PC-3 (cell line): ENCODE results near the gene SLC43A1. TPM values are rescaled to one million over a fixed set of nuclear protein-coding genes. Genes with fewer than 3 reads are reported as not detected.

Source experiments
- ATAC-seq: fragments of 200-7000 bp; cut with Tn5 transposase; 2 replicates; pipeline ENCODE4 v1.9.1; 2020; ENCODE audit warnings: mild to moderate bottlenecking, moderate library complexity
- BruUV-seq: library from RNA; stranded (reverse); fragments of 400-500 nt; replicated peaks from 2 replicates; lab custom pipeline; 2021; lab: Mats Ljungman, UMichigan
- CTCF ChIA-PET: fragments of 300-600 bp; sonication (Branson Sonifier 250); formaldehyde crosslinking; loops from one replicate; lab custom pipeline; 2022; ENCODE audit warnings: antibody characterized with exemption; lab: Charles Lee
- POLR2A ChIA-PET: fragments of 300-600 bp; sonication (Branson Sonifier 250); formaldehyde crosslinking; loops from one replicate; lab custom pipeline; 2022; ENCODE audit warnings: antibody characterized with exemption; ENCODE audit not compliant: unreplicated experiment; lab: Charles Lee
- DNase-seq: peaks from one replicate; pipeline ENCODE4 v3.0.0-alpha.2; 2015
- H2AFZ ChIP-seq: fragments of 300-600 bp; sonication (generic); 2 replicates; pipeline ENCODE4 v1.6.0; 2016; ENCODE audit warnings: antibody characterized with exemption, low read length
- H3F3A ChIP-seq: fragments of 300-600 bp; sonication (generic); one replicate; pipeline ENCODE4 v1.6.0; 2017; ENCODE audit warnings: antibody characterized with exemption, low read length, control low read depth, mild to moderate bottlenecking; ENCODE audit not compliant: unreplicated experiment
- H3K27ac ChIP-seq: fragments of 300-600 bp; sonication (generic); 2 replicates; pipeline ENCODE4 v1.5.1; 2016; ENCODE audit warnings: mild to moderate bottlenecking, low read length
- H3K27me3 ChIP-seq: fragments of 300-600 bp; sonication (generic); 2 replicates; pipeline ENCODE4 v1.6.1; 2016; ENCODE audit warnings: low read length, mixed read lengths
- H3K36me3 ChIP-seq: fragments of 300-600 bp; sonication (generic); 2 replicates; pipeline ENCODE4 v1.6.1; 2016; ENCODE audit warnings: low read depth, mixed run types, low read length, mixed read lengths
- H3K4me1 ChIP-seq: fragments of 300-600 bp; sonication (generic); 2 replicates; pipeline ENCODE4 v1.5.1; 2016; ENCODE audit warnings: low read length; ENCODE audit not compliant: insufficient read depth
- H3K4me2 ChIP-seq: fragments of 300-600 bp; sonication (generic); 2 replicates; pipeline ENCODE4 v1.6.0; 2016; ENCODE audit warnings: low read length
- H3K4me3 ChIP-seq: fragments of 300-600 bp; sonication (generic); 2 replicates; pipeline ENCODE4 v1.5.1; 2016; ENCODE audit warnings: mild to moderate bottlenecking, low read length, mixed read lengths
- H3K79me2 ChIP-seq: fragments of 300-600 bp; sonication (generic); 2 replicates; pipeline ENCODE4 v1.6.1; 2017; ENCODE audit warnings: low read length, mixed read lengths
- H3K9ac ChIP-seq: fragments of 300-600 bp; sonication (generic); 2 replicates; pipeline ENCODE4 v1.6.0; 2016; ENCODE audit warnings: mild to moderate bottlenecking, low read length
- H3K9me2 ChIP-seq: fragments of 300-600 bp; sonication (generic); replicated peaks from 2 replicates; pipeline ENCODE4 v1.6.1; 2016; ENCODE audit warnings: mixed run types, low read length, mixed read lengths
- H3K9me3 ChIP-seq: fragments of 300-600 bp; sonication (generic); 2 replicates; pipeline ENCODE4 v1.6.1; 2016; ENCODE audit warnings: low read length, mixed read lengths
- H4K20me1 ChIP-seq: fragments of 300-600 bp; sonication (generic); 2 replicates; pipeline ENCODE4 v1.6.1; 2016; ENCODE audit warnings: low read length, mixed read lengths
- CTCF ChIP-seq: fragments of 300-600 bp; sonication (generic); conservative IDR thresholded peaks from 2 replicates; pipeline ENCODE4 v1.5.1; 2017; ENCODE audit warnings: antibody characterized with exemption, low read depth, mild to moderate bottlenecking, low read length
- EZH2 ChIP-seq: fragments of 300-600 bp; sonication (generic); IDR thresholded peaks from one replicate; pipeline ENCODE4 v1.6.1; 2017; ENCODE audit warnings: antibody characterized with exemption, mild to moderate bottlenecking, low read length; ENCODE audit not compliant: unreplicated experiment
- EZH2phosphoT487 ChIP-seq: fragments of 300-600 bp; sonication (generic); IDR thresholded peaks from 2 replicates; pipeline ENCODE4 v1.6.1; 2018; ENCODE audit warnings: mild to moderate bottlenecking, antibody characterized with exemption, low read length, borderline replicate concordance
- intact Hi-C: fragments of 100-400 bp; cut with micrococcal nuclease; formaldehyde crosslinking; loops from 2 replicates; pipeline ENCODE4 v1.9.0; 2023
- total RNA-seq: library from RNA; depleted of rRNA; stranded (reverse); fragments of >200 nt; gene quantifications from 2 replicates; pipeline ENCODE4 v1.2.3, GENCODE V29; 2014

Gene SLC43A1
- total RNA-seq, 1 experiment from 2014 or later, result 12.4 TPM

DNA sequence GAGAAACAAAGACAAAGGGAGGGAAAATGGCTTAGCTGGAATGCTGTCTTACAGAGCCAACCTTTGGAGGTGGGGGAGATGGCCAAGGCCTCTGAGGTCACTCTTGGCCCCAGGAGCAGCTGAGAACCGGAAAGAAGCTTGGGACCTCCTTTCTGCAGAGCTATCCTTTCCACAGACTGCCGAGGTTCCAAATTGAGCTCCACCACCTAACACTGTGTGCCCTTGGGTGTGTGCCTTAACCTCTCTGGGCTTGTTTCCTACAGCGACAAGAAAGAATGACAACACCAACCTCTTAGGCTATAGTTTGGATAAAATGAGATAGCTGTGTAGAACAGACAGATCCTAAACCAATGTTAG lies 32.0 kb downstream of the SLC43A1 start:
- no peaks in the 10 kb centered on the region for H3K79me2 ChIP-seq
- no peaks in the 10 kb centered on the region for H3K36me3 ChIP-seq
- H3K9ac ChIP-seq, result no peak overlapping the region
- H3K9me2 ChIP-seq, result no peaks in the 10 kb centered on the region
- BruUV-seq, result no TSS peak
- POLR2A ChIA-PET, result no interaction called here
- no peak overlapping the region for H3K4me3 ChIP-seq
- intact Hi-C loops, result loop anchor here (10.0 kb wide), 1 partner anchor 139 kb away; no protein-coding TSS in a partner anchor
- peak overlapping the region; percentile 67 for H2AFZ ChIP-seq
- DNase-seq (no peak), ATAC-seq (no peak)
- H3K4me1 ChIP-seq, result no peaks in the 10 kb centered on the region
- H3K4me2 ChIP-seq, result peak overlapping the region; percentile 65
- CTCF ChIA-PET, result interaction anchor here (1.3 kb wide), 1 partner anchor 10 kb away, joined by 8 read pairs; no protein-coding TSS in a partner anchor
- H3K27me3 ChIP-seq, result no peaks in the 10 kb centered on the region
- H3K27ac ChIP-seq, result no peak overlapping the region
- H4K20me1 ChIP-seq, result no peaks in the 10 kb centered on the region
- H3K9me3 ChIP-seq, result no peaks in the 10 kb centered on the region
- H3F3A ChIP-seq, result no peaks in the 10 kb centered on the region
- TF ChIP-seq CTCF, result no peak
- TF ChIP-seq EZH2phosphoT487, result no peak
- TF ChIP-seq EZH2, result no peak

DNA sequence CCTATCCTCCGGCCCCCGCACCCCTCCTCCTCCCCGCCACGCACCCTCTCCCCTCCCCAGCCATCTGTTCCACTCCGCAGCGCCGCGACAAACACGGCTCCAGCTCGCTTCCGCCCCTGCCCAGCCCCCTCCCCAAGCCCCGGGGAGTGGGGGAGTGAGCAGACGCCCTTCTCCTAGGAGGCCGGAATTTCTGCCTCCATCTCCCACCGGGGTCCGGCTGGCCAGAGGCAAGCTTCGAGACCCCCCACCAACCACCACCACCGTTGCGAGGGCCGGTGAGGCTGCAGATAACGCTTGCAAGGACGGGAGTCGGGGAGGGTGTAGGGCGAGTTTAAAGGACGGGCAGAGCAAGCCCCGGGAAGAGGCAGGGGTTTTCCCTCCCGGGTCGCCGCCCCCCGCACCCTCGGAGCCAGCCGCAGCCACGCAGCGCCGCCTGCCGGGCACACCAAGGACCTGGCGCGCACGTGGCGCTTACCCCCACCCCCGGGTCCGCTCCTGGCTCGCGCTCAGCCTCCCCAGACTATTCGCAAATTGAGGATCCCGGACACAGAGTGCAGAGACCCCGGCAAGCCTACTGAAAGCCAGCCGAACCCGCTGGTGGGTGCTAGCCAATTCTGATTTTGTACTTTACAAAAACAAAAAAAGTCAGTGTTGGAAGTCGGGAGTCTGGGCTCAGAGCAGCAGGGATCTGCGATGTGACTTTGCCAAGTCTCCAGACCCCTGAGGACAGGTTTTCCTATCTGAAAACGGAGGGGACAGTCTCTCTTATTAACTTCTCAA lies 32.5 kb downstream of the SLC43A1 start:
- CTCF ChIA-PET, result no interaction called here
- Histone ChIP-seq H3K36me3 (no peaks in the 10 kb centered on the region), H3K27me3 (no peaks in the 10 kb centered on the region), H3K79me2 (no peaks in the 10 kb centered on the region), H3K4me3 (peak overlapping the region; percentile 49), H3F3A (no peaks in the 10 kb centered on the region), H2AFZ (peak overlapping the region; percentile 67), H3K9ac (no peak overlapping the region), H4K20me1 (no peaks in the 10 kb centered on the region), H3K9me3 (no peaks in the 10 kb centered on the region), H3K9me2 (no peaks in the 10 kb centered on the region), H3K4me1 (0 out of 2 replicates have a peak, but pooled peaks cover under 1% of the 10 kb centered on the region), H3K27ac (no peak overlapping the region), H3K4me2 (peak overlapping the region; percentile 65)
- intact Hi-C loops, result loop anchor here (10.0 kb wide), 1 partner anchor 138 kb away; no protein-coding TSS in a partner anchor
- TF ChIP-seq CTCF (peak; percentile 83), EZH2 (no peak)
- peak; percentile 43 for ATAC-seq
- POLR2A ChIA-PET, result interaction anchor here (0.6 kb wide), 1 partner anchor 191 kb away, joined by 3 read pairs; no protein-coding TSS in a partner anchor
- peak; percentile 32 for DNase-seq
- BruUV-seq, result no TSS peak
